Activated naive CD4-positive, alpha-beta T cell treated with Interleukin-2 at 50 U/mL for 16 hours (primary cell): ENCODE results near the gene TMC8.
"Not testable (repeated sequence)": the region's sequence is repeated elsewhere in the genome, so short reads cannot be mapped to it uniquely, and the experiment has no call there.

Source experiments
- DNase-seq: peaks from one replicate; pipeline ENCODE4 v3.0.0-alpha.2; 2020

Gene TMC8

DNA sequence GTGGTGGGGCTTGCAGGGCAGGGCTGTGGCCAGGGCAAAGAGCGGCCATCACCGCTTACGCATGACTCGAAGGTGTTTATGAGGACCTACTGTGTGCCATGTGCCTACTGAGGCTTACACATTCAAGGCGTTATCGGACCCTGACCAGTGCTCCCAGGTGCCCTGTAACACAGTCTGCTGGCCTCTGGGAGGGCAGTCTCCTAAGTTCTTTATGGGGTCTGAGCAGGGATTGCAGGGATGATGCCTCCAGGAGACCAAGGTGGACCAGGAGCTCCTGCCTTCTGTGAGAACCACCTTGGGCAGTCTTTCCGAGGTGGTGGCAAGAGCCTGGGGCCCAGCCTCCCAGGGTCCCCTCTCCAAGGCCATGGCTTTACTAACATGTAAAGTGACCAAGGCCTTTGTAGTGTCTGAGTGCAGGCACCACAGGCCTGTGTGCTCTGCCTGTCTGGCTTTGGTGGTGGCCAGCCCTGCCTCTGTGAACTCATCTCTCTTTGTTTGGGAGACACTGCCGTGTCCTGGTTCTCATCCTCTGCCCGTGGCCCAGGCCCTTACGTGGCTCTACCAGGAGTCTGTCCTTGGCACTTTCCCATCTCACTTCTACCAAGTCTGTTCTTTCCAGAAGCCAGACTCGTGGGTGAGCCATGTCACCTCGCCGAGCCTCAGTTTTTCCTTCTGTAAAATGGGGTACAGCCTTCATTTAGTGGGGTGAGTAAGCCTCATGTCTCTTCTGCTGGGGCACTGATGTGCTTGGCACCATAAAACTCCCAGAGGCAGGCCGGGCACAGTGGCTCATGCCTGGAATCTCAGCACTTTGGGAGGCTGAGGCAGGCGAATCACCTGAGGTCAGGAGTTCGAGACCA is 34.4 kb downstream of the TMC8 start:
- no peak for DNase-seq

DNA sequence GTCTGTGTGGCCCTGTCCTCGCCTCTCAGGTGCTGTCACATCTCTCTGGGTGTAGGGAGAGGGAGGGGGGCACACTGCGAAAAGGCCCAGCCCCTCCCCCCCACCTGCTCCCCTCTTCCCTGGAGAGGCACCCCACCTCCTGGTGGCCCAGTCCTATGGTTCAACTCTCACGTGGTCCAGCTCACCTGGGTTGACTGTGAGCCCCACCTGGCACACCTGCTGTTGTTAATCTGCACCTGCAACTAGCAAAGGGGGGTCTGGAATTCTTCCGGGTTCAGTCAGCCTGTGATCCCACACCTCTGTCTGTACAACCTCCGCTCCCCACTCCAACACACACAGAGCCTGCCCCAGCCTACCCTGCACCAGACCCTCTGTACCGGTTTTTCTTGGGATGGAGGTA is 35.8 kb downstream of the TMC8 start:
- no peak for DNase-seq

DNA sequence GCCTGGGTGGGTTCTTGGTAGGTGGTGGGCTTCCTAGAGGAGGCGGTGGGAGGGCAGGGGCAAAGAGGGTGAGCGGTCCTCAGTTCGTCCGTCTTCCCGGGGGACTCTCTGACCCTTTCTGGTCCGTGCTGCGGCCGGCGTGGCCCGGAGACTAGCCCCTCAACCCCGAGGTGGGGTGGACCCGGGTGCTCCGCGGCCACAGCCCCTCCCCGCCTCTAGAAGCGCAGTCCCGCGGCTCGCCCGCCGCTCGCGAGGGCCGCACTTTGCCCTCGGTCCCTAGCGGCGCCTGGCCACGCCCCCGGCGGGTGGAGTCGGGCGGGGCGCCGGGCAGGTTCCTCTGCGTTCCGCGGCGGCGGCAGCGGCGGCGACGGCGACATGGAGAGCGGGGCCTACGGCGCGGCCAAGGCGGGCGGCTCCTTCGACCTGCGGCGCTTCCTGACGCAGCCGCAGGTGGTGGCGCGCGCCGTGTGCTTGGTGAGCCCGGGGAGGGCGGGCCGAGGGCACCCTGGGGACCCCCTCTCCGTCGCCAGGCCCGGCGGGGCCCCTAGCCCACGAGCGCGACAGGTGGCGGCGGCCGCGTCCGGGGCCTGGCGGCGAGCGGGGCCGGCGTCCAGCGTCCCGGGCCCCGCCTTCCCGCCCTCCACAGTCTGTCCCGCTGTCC is 37.8 kb downstream of the TMC8 start, which contains the start of gene SYNGR2:
SYNGR2 (plus strand) TSS at position 340 of the 661 bp plus-strand sequence; CDS start at position 376, 36 bp downstream.
- peak; percentile 87 for DNase-seq

DNA sequence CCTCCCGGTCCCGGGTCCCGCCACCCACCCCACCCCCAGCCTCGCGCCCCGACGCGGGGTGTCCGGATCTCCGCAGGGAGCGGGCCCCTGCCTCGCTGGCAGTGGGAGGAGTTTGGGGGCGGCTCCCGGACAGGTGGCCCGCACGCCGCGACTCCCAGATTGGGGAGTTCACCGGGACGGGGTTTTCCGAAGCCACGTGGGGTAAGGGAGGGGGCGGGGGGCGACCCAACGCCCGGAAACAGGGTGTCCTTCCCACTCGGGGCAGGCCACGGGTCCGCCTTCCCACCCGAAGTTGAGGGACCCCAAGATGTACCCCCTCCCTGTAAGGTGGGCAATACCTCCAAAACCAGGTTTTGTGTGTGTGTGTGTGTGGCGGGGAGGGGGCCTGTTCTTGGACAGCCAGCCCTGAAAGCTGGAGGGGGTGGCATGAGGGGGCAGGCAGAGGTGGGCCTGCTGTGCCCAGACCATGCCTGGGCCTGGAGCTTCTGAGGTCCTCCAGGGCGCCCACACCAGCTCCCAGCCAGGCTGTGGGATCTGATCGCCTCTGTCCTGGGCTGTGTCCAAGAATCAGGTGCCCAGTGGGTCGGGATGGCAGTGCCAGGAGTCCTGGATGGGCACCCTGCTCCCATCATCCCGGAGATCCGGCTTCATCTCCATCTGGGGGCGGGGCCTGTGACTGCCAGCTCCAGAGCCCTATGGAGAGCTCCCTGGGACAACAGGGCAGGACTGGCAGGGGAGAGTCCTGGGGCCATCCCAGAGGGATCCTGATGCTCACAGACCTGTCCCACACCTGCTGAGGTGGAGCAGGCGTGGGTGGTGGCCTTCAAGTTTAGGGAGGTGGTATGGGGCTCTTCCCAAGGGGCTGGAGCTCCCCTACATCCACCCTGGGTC is 38.6 kb downstream of the TMC8 start:
- peak; percentile 64 for DNase-seq

DNA sequence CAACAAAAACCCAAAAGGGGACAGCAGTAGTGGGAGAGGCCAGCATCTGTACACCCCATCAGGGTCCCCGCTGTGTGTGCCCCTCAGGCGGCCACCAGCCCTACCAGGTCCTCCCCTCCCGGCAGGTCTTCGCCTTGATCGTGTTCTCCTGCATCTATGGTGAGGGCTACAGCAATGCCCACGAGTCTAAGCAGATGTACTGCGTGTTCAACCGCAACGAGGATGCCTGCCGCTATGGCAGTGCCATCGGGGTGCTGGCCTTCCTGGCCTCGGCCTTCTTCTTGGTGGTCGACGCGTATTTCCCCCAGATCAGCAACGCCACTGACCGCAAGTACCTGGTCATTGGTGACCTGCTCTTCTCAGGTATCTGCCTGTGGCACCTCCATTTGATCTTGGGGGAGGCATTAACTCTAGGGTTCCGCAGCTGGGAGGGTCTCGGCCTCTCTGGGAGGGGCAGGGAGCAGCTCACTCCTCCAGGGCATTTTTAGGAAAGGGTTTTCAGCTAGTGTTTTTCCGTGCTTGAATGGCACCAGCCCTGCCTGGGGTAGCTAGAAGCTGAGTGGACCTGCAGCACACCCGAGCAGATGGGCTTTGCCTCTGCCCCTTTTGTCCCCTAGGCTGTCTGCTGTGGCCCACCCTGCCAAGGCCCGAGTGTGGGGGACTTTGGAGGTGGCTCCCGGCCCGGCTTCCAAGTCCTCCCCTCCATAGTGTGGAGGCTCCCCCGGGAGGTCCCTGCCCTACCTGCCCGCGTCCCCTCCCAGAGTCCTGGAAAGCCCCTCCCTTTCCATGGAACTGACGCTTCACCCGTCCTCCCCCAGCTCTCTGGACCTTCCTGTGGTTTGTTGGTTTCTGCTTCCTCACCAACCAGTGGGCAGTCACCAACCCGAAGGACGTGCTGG is 40.4 kb downstream of the TMC8 start:
- no peak for DNase-seq

DNA sequence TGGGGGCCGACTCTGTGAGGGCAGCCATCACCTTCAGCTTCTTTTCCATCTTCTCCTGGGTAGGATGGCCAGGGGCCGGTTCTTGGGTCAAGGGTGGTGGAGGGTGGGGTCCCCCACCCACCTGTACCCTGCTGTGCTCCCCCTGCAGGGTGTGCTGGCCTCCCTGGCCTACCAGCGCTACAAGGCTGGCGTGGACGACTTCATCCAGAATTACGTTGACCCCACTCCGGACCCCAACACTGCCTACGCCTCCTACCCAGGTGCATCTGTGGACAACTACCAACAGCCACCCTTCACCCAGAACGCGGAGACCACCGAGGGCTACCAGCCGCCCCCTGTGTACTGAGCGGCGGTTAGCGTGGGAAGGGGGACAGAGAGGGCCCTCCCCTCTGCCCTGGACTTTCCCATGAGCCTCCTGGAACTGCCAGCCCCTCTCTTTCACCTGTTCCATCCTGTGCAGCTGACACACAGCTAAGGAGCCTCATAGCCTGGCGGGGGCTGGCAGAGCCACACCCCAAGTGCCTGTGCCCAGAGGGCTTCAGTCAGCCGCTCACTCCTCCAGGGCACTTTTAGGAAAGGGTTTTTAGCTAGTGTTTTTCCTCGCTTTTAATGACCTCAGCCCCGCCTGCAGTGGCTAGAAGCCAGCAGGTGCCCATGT is 41.1 kb downstream of the TMC8 start:
- not testable (repeated sequence) for DNase-seq

DNA sequence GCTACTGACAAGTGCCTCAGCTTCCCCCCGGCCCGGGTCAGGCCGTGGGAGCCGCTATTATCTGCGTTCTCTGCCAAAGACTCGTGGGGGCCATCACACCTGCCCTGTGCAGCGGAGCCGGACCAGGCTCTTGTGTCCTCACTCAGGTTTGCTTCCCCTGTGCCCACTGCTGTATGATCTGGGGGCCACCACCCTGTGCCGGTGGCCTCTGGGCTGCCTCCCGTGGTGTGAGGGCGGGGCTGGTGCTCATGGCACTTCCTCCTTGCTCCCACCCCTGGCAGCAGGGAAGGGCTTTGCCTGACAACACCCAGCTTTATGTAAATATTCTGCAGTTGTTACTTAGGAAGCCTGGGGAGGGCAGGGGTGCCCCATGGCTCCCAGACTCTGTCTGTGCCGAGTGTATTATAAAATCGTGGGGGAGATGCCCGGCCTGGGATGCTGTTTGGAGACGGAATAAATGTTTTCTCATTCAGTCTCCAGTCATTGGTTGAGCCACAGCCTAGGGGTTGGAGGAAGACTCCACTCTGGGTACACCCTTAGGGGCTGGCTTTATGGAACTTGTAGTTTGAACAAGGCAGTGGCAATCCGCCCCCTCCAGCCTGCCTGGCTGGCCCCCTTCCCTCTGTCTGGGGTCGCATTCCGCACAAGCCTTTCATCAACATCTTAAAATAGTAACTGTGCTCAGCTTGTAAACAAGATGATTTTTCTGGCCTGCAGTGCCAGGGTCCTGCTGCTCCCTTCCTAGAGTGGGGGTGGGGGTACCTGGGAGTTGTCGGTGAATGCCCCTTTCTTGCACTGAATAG is 41.9 kb downstream of the TMC8 start:
- no peak for DNase-seq

DNA sequence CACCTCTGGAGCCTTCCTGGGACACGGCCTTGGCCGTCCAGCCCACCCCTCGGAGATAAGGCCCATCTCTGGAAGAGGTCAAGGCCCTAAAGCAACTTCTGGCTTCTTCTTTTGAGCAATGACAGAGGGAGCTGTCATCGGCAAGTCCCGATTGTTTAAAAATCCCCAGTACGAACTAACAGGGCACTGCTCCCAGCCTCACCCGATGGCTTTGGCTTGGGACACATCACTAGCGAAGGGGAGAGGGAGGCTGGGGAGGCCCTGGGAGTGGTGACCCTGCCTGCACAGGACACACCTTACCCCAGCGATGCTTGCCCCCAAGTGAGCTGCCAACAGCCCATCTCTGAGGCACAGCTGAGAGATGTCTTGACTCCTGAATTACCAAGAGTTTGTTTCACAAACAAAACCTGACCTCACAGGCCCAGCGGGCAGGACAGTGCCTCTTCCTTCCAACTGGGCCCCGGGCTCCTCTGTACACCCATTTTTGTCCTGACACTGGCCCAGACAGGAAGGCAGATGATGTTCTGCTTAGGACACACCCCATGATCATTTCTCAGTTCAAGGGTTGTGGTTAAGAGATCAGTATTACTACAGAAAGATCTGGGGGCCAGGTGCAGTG is 42.6 kb downstream of the TMC8 start:
- DNase-seq: no peak

DNA sequence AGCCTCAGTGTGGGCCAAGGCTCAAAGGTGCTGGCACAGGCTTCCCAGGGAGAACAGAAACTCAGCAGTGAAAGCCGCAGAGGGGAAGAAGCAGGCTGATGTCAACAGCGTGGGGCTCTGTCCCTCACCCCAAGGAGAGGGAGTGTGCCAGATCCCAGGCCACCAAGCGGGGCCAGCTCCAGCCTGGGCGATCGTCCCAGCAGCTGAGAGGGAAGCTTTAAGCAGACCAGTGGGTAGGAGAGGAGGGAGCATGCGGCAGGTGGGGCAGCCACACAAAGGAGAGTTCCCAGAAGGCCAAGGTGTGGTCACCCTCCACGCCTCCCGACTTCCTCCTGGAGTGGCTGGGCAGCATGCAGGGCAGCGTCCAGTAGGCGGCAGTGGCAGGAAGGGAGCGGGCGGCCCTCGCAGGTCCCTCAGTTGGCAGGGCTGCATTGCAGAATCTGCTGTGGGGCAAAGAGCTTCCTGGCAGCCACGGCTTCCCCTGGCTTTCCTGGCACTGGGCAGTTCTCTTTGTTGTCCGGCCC is 43.8 kb downstream of the TMC8 start:
- DNase-seq: no peak

DNA sequence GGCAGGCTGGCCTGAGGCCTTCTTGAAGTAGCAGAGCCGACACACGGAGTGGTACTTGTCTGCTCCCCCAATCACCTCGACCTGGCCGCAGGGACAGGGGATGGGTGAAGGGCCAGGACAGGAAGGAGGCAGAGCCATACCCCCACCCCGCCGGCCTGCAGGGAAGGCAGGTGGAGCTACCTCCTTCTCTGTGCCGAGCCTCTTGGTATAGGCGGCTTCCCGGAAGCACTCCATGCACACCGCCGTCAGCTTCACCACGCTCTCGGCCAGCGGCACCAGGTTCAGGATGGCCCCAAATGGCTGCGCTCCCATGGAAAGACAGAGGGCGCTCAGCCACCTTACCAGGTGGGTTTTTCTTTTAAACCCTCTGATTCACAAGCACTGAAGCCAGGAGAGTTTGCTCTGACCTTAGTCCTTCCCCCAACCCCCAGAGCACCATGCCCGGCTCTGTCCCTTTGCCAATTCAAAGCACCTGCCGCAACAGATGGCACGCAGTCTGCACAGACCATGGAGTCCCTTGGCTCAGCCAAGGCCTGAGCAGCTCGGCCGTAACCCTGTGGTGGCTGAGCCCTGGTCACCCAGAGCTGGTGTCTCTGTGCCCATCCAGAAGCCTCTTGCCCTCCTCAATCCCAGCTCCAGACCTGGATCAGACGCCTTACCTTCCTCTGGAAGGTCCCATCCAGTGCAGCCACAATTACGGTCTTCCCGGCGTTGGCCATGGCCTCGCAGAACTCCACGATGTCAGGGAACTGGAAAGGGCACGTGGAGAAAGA is 44.5 kb downstream of the TMC8 start:
- no peak for DNase-seq

DNA sequence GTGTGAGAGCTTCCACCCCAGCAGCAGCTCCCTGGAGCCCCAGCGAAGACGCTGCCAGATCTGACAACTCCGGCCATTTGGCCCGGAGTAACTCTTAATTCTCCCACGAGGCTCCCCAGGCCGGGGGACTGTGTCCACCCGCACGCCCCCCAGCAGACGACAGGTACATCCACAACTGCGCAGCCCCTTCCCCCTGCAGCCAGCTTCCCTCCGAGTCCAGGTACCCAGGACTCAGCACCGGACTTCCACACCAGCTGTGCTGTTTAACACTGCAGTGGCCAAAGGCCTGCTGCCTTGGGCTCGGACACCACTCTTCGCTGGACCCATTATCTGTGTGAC is 45.0 kb downstream of the TMC8 start:
- no peak for DNase-seq

DNA sequence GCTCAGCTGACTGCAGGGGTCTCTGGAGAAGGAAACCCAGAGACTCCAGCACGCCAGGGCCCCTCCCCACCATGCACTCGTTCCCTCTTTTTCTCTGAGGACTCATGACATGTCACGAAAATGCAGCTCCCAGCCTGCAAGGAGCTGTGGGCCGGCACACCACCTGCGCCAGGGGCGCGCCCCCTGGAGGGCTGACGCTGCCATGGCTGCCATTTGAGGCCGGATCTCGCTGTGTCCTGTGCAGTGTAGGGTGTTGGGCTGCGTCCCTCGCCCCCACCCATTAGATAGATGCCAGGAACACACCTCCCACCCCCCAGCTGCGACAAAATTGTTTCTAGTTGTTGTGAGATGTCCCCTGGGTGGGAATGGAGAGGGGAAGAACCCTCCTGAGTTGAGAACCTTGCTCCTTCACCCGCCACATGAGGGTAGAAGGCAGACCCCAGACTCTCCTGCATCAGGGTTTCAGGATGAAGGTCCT is 46.0 kb downstream of the TMC8 start:
- peak; percentile 82 for DNase-seq

DNA sequence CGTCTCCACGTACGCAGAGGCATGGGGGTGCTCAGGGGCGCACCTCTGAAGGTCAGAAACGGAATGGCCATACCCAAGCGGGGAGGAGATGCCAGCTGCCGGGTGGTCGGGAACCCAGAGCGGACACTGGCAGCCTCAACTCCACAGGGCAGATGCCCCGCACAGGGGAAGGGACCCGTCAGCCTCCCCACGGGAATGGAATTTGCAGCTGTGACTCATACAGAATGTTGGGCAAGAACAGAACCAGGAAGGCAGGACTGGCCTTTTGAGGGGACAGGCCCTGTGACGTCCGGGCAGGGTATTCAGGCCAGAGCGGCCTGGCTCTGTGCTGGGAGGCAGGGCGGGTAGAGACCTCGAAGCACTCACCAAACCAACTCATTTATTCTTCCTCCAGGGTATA is 48.8 kb downstream of the TMC8 start:
- DNase-seq: no peak

DNA sequence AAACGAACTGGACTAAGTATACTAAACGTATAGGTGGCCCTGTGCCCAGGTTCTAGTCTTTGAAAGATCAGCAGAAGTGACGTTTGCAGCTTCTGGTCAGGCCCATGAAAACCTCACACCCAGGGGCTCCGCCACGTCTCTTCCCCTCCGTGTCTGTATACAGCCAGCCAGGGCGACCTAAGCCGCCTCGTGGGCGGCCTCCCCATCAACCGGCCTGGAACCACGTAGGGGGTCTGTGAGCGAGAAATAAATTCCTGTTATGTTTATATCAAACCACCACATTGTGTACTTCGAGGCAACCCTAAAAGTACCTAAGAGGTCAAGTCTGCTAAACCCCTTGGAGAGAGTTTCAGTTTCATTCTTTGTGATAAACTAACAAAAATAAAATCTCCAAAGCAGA is 49.5 kb downstream of the TMC8 start:
- DNase-seq: no peak

DNA sequence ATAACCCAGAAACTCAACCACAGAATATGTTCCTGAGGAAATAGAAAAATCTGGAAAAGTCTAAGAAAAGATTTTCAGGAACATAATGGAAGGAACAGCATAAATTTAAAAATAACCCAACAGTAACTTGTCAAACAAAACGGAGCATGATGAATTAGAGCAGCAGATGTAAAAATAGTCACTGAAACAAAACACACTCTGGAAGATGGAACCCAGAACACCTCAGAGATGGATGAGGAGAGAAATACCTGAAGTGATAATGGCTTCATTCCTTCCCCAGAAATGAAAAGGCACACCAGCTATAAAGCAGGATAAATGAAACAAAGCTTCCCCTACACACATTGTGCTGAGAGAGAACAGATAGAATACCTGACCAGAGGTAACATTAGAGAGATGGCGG is 49.9 kb downstream of the TMC8 start:
- no peak for DNase-seq

DNA sequence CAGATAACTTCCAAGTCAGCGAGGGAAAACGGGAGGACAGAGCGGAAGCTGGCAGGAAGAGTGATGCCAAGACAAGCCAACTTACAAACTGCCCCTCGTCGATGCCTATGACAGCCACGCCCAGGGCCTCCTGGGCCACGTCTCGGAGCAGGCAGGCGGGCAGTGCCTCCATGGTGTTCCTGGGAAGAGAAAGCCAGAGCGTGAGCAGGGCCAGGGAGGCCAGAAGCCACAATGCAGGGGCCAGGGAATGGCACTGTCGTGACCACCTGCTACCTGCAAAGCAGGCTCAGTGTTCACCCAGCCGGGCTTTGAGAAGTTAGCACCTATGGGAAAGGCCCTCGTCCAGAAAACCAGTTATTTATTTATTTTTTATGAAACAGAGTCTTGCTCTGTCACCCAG is 51.9 kb downstream of the TMC8 start:
- DNase-seq: no peak

DNA sequence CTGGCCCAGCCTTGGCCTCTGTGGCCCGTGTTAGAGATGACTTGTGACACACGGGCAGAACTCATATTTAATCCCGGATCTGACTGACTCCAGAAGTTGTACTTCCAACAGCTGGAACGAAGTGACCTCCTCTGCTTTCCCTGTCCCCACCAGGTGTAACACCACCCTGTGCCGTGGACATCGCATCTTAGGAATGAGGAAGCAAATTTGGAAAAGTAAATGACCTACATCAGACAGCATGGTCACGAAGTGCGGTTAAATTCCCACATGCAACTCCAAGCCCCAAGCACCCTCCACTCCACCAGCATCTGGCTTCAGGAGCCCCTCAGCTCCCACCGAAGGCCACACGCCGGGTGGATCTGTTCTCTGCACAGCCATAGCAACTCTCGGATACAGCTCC is 53.3 kb downstream of the TMC8 start:
- no peak for DNase-seq

DNA sequence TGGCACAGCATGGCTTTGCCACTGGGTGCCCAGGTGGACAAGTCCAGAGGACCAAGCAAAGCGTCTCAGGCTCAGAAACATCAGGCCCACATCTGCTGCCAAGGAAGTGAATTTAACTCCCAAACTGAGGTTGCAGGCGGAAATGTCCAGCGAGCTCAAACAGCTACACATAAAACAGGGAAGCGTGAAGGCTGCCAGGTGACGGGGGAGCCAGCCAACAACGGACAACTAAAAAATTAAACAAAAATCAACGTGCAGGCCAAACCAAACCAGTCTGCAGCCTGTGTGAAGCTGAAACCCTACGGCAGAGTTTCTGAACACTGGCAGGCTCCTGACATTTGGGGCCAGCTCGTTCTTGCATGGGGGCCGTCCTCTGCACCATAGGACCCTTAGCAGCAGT is 53.8 kb downstream of the TMC8 start:
- DNase-seq: no peak

DNA sequence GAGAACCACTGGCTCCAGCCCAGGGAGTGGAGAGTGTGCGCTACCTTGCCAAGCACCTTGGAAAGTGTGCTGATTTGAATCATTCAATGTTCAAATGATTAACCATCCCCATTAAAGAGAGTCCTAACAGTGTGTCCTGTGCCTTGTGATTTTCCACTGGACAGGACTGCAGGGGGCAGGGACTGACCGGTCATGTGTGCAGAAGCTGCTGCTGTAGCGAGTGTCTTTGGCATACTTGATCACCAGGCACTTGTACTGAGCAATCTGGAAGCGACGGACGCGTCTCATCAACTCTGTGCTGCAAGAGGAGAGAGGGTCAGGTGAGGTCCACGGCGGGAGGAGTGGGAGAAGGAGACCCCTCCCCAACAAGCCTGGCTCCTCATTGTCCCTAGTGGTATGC is 54.3 kb downstream of the TMC8 start:
- DNase-seq: no peak
